Measurements from ENCODE around the gene MS4A4A.

The MS4A4A gene

DNA sequence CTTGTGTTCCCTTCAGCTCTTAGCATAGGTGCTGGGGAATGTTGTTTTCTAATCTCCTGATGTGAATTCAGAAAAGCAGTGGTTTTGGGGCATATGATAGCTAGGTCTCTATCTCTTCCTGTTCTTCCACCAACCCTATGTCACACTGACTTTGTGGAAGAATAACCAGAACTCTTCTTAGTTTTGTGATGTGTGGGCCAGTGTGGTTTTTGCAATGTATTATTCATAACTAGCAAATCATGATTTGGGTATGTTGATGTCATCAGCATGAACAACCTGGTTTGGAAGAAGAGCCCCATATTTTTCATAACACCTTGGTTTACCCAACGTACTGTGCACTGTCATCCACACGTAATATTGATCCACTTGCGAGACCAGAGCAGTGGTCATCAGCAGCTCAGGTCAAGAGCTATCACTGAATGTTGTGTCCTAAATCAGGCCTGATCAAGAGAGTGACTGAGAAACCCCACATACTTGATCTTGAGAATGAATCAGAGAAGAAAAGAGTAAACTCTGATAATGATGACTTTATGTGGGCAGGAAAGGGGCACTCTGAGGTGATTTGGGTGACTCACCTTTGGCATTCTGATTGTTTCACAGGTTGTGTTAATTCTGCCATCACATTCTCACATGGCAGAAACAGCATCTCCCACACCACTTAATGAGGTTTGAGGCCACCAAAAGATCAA is 27.2 kb downstream of the MS4A4A start:
- DNase-seq (ENCODE audit: insufficient read length) (no peak), FAIRE-seq (peak; percentile 87)
- TF ChIP-seq POLR2A (IDR thresholded peaks at IDR 0.05; ENCODE audit: low read depth, low read length) (no peak), POLR2AphosphoS5 (IDR thresholded peaks at IDR 0.05; ENCODE audit: low read depth, low read length) (no peak), TAF1 (IDR thresholded peaks at IDR 0.05; ENCODE audit: borderline replicate concordance, low read depth, low read length) (no peak)

DNA sequence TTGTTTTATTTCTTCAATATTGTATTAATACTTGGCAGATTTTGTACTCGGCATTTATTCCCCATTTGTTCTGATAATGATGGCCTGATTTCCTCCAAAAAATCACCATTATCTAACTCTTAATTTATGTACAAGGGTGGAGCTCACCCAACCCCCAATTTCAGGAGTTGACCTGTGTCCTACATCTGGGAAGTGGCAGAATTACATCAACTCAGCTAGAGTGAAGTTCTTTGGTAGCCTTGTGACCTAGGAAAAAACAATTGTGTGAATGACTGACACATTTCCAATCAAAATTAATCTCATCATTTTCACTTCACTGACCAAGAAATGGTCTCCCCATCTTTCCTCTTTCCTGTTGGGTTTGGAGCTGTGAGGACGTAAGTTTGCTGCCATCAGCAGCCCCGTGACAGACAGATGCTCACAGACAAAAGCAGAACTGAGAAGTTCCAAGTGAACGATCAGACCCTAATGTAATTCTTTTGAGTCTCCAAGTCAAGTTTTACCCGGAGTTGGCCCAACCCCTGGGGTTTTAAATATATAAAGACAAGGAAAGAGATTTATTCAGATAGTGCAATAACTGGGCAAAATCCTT is 30.0 kb downstream of the MS4A4A start:
- peak; percentile 90 for FAIRE-seq
- DNase-seq (ENCODE audit: insufficient read length), result peak; percentile 9
- TF ChIP-seq POLR2A (IDR thresholded peaks at IDR 0.05; ENCODE audit: low read depth, low read length) (no peak), TAF1 (IDR thresholded peaks at IDR 0.05; ENCODE audit: borderline replicate concordance, low read depth, low read length) (no peak), POLR2AphosphoS5 (IDR thresholded peaks at IDR 0.05; ENCODE audit: low read depth, low read length) (no peak)

DNA sequence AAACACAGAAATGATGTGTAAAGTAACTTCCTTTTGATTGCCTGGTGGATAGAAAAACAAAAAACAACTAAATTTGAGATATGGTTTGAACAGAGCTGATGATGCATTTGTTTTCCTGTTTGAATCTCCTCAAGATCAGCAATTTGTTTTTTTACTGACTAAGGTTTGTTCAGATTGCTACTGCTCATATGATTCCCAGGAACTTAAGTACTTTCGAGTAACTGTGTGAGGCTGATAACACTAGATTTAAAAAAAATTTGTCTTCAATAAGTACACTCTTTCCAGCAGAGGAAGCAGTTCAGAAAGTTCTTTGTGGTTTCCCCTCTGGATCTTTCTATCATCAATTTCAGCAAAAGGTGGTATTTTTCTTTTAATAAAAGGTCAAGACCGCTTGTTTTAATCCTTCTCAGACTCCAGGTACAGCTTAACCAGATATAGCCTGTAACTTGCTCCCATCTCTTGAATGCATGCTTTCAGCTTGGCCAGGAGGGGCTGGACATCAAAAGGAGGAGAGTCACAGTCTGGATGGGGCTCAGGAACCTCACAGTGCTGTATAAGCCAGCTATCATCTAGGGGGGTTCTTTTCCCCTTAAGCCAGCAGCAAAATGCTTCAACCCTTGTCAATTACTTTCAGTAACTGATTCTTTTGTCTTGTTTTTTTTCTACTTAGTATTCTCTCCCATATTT is 34.3 kb downstream of the MS4A4A start:
- TF ChIP-seq POLR2A (IDR thresholded peaks at IDR 0.05; ENCODE audit: low read depth, low read length) (no peak), POLR2AphosphoS5 (IDR thresholded peaks at IDR 0.05; ENCODE audit: low read depth, low read length) (no peak), TAF1 (IDR thresholded peaks at IDR 0.05; ENCODE audit: borderline replicate concordance, low read depth, low read length) (no peak)
- FAIRE-seq, result peak; percentile 78
- no peak for DNase-seq (ENCODE audit: insufficient read length)

DNA sequence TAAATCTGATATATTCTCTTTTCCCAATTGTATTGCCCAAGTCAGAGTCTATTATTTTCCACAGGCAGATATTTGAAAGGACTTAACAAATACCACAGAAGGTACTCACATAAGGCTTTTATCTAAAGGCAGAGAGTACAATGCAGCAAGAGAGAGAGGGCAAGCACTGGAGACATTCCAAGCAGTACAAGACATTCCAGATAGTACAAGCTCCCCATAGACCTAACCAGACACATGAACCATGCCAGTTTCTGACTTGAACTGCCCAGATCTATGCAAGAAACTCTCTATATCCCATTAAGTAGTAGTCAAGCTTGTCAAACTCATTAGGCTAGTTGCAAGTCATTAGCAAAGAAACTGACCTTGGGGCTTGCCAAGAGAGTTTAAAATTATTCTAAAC is 35.4 kb downstream of the MS4A4A start:
- no peak for DNase-seq (ENCODE audit: insufficient read length)
- TF ChIP-seq POLR2A (IDR thresholded peaks at IDR 0.05; ENCODE audit: low read depth, low read length), result no peak
- no peak for FAIRE-seq

DNA sequence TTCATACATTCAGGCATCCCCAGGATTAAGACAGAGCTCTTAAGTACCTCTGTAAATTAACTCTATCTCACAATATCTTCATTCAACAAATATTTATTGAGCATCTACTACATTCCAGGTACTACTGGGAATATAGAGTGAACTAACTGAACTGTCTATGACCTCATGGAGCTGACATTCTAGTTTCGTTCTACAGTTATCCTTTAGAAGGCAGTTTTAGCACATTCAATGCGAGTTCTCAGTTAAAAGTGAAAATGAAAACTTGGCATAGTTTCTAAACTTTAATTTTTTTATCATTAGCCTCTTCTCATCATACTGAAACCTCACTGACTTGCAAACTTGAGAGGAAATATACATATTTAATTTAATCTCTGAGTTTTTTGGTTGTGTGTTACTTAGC is 35.9 kb downstream of the MS4A4A start:
- FAIRE-seq (peak; percentile 73), DNase-seq (ENCODE audit: insufficient read length) (no peak)
- TF ChIP-seq TAF1 (IDR thresholded peaks at IDR 0.05; ENCODE audit: borderline replicate concordance, low read depth, low read length), result no peak
- TF ChIP-seq POLR2AphosphoS5 (IDR thresholded peaks at IDR 0.05; ENCODE audit: low read depth, low read length), result no peak
- TF ChIP-seq POLR2A (IDR thresholded peaks at IDR 0.05; ENCODE audit: low read depth, low read length), result no peak

DNA sequence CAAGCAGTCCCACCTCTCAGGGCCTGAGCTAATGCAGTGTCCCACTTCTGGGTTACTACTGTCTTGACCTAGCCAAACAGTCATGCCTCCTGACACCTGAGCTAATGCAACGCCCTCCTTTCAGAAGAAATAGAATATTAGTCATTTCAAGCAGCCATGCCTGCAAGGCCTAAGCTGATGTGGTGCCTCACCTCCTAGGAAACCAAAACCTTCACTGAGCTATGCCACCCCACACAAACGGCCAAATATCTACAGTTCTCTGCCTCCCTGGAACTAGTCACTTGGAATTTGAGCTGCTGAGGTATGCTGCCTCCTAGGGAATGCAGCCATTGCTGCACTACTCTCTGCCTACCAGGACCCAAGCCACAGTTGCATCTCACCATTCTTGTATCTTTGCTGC is 38.3 kb downstream of the MS4A4A start:
- no peak for DNase-seq (ENCODE audit: insufficient read length)
- peak; percentile 88 for FAIRE-seq
- no peak for TF ChIP-seq POLR2AphosphoS5 (IDR thresholded peaks at IDR 0.05; ENCODE audit: low read depth, low read length)
- TF ChIP-seq POLR2A (IDR thresholded peaks at IDR 0.05; ENCODE audit: low read depth, low read length), result no peak
- no peak for TF ChIP-seq TAF1 (IDR thresholded peaks at IDR 0.05; ENCODE audit: borderline replicate concordance, low read depth, low read length)

DNA sequence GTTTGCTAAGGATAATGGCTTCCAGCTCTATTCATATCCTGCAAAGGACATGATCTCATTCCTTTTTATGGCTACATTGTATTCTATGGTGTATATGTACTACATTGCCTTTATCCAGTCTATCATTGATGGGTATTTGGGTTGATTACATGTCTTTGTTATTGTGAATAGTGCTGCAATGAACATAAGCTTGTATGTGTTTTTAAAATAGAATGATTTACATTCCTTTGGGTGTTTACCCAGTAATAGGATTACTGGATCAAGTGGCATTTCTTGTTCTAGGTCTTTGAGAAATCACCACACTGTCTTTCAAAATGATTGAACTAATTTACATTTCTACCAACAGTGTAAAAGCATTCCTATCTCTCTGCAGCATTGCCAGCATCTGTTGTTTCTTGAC is 40.6 kb downstream of the MS4A4A start:
- FAIRE-seq, result peak; percentile 78
- no peak for TF ChIP-seq TAF1 (IDR thresholded peaks at IDR 0.05; ENCODE audit: borderline replicate concordance, low read depth, low read length)
- DNase-seq (ENCODE audit: insufficient read length), result no peak

DNA sequence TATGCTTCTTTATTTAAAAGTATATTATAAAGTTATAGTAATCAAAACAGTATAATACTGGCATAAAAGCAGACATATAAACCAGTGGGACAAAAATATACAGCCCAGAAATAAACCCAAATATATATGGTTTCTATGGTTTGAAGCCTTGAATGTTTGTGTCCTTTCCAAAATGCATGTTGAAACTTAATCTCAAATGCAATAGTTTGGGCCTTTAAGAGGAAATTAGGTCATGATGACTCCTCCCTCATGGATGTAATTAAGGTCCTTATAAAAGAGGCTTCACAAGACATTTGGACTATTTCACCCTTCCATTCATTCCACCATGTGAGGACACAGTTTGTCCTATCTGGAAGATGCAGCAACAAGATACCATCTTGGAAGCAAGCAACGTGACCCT is 46.5 kb downstream of the MS4A4A start, which contains the start of gene MS4A6E:
Gene MS4A6E, plus strand, starts transcription at position 301 of the 400 bp plus-strand sequence. CDS start 7,641 bp downstream, outside the sequence.
- no peak for DNase-seq (ENCODE audit: insufficient read length)
- FAIRE-seq, result no peak
- TF ChIP-seq POLR2AphosphoS5 (IDR thresholded peaks at IDR 0.05; ENCODE audit: low read depth, low read length), result no peak
- TF ChIP-seq POLR2A (IDR thresholded peaks at IDR 0.05; ENCODE audit: low read depth, low read length), result no peak
- TF ChIP-seq TAF1 (IDR thresholded peaks at IDR 0.05; ENCODE audit: borderline replicate concordance, low read depth, low read length), result no peak

DNA sequence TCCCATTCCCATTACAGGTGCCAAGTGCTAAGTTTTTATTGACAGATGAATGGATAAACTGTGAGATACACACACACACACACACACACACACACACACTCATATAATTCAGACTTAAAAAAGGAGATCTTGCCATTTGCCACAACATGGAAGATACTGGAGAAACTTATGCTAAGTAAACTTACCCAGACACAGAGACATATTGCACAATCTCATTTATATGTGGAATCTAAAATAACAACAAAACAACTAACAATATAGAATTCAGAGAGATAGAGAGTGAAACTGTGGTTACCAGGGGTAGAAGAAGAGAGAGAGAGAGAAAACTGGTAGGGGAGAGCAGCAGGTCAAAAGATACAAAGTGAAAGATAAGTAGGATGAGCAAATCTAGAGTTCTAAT is 48.0 kb downstream of the MS4A4A start:
- DNase-seq (ENCODE audit: insufficient read length) (no peak), FAIRE-seq (no peak)

DNA sequence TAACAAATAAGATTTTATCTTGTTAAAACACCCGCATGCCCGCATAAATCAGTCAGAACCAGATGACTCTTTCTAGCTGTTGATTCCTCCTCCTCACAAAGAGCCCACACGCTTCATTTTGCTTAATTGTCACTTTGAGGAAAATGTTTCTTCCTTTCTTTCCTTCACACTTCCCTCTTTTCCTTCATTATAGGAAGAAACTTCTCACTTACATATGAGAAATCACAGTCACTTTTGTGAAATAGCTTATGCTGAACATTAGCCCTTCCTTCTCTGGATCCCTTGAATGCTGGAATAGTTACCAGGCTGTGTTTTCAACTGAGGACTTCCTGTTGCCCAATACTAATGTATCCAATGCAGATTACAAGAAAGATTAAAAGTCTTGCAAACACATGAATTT is 52.4 kb downstream of the MS4A4A start:
- no peak for DNase-seq (ENCODE audit: insufficient read length)
- FAIRE-seq, result no peak
- TF ChIP-seq POLR2AphosphoS5 (IDR thresholded peaks at IDR 0.05; ENCODE audit: low read depth, low read length) (no peak), TAF1 (IDR thresholded peaks at IDR 0.05; ENCODE audit: borderline replicate concordance, low read depth, low read length) (no peak), POLR2A (IDR thresholded peaks at IDR 0.05; ENCODE audit: low read depth, low read length) (no peak)

More for the DNA sequence above, 48.0 kb downstream of the MS4A4A start:
- TF ChIP-seq POLR2A (IDR thresholded peaks at IDR 0.05; ENCODE audit: low read depth, low read length) (no peak), POLR2AphosphoS5 (IDR thresholded peaks at IDR 0.05; ENCODE audit: low read depth, low read length) (no peak), TAF1 (IDR thresholded peaks at IDR 0.05; ENCODE audit: borderline replicate concordance, low read depth, low read length) (no peak)

DNA sequence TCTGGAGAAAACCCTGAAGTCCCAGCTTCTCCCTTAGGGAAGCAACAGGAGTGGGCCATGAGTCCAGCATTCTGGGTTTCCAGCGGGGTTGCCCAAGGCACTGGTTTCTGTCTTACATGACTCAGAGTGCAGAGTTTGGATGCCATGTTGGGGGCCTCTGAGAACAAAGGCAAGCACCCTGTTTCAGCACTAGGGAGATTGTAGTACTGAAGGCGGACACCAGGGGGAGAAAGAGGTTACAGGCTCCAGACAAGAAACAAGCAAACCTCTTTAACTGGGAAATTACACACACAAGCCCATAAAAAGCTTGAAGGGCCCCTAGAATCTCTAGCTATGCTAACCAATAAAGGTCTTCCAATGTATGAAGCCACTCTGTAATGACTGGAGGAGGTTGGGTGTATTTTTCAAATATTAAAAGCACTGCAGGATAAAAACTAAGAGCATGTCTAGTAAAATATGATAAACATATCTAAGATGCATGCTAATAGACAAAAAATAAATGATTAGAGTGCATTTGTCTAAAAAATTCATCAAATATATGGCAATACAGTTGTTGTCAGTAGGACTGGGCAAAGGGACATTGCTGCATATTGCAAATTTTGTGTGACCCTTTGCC is 53.6 kb downstream of the MS4A4A start:
- TF ChIP-seq POLR2A (IDR thresholded peaks at IDR 0.05; ENCODE audit: low read depth, low read length), result no peak
- TF ChIP-seq POLR2AphosphoS5 (IDR thresholded peaks at IDR 0.05; ENCODE audit: low read depth, low read length), result no peak
- no peak for TF ChIP-seq TAF1 (IDR thresholded peaks at IDR 0.05; ENCODE audit: borderline replicate concordance, low read depth, low read length)
- DNase-seq (ENCODE audit: insufficient read length) (peak; percentile 27), FAIRE-seq (peak; percentile 91)
